ENCODE data around the gene NEURL1B.

The NEURL1B gene

DNA sequence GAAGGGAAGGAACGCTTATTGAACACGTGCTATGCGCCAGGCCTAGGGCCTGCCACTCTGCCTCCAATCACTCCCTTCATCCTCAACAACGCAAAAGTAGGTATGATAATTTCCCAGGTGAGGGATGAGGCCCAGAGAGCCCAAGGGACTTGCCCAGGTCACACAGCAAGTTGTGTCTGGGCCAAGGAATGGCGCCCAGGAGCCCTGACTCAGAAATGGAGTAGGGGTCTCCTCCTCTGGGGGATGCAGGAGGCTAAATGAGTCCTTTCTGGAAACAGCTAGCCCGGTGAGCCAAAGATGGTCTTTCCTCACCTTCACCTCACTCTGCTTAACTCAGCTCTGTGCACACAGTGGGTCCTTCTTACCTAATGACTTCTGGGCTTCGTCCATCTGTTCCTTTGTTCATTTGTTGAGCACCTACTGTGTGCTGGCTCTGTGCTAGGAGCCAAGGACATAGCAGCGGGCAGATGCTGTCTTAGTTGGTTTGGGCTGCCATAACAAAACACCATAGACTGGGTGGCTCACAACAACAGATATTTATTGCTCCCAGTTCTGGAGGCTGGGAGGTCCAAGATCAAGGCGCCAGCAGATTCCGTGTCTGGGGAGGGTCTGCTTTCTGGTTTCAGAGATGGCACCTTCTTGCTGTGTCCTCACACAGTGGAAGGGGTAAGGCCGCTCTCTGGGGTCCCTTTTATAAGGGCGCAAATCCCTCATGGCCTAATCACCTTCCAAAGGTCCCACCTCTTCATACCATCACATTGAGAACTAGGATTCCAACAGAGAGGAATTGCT, 22.3 kb upstream of the NEURL1B start:
- H3K4me3 ChIP-seq (replicated peaks; ENCODE audit: low read depth, low read length): no peak overlapping the region
- no peak for DNase-seq (ENCODE audit: low read depth)
- TF ChIP-seq, protein P1, sequence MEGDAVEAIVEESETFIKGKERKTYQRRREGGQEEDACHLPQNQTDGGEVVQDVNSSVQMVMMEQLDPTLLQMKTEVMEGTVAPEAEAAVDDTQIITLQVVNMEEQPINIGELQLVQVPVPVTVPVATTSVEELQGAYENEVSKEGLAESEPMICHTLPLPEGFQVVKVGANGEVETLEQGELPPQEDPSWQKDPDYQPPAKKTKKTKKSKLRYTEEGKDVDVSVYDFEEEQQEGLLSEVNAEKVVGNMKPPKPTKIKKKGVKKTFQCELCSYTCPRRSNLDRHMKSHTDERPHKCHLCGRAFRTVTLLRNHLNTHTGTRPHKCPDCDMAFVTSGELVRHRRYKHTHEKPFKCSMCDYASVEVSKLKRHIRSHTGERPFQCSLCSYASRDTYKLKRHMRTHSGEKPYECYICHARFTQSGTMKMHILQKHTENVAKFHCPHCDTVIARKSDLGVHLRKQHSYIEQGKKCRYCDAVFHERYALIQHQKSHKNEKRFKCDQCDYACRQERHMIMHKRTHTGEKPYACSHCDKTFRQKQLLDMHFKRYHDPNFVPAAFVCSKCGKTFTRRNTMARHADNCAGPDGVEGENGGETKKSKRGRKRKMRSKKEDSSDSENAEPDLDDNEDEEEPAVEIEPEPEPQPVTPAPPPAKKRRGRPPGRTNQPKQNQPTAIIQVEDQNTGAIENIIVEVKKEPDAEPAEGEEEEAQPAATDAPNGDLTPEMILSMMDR (IDR thresholded peaks at IDR 0.05; ENCODE audit: low read length, missing control alignments): no peak

DNA sequence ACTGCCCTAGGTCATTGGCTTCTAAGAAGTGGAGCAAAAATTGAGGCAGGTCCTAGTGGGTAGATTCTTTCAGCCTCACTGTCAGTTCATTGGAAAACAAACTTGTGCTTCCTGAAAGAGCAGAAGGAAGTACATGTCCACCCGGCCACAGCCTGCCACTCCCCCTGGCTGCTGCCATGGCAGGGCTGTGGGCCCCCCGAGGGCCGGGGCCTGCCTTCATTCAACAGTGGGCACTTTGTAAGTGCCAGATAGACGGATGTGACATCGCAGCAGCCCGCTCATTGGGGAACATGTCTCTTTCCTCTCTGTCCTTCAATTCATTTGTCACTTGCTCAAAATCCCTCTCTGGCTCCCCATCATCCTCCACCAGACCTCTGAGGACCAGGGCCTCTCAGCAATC, 20.6 kb upstream of the NEURL1B start:
- TF ChIP-seq, protein P1 (IDR thresholded peaks at IDR 0.05; ENCODE audit: low read length, missing control alignments): no peak
- no peak overlapping the region for H3K4me3 ChIP-seq (replicated peaks; ENCODE audit: low read depth, low read length)
- no peak for DNase-seq (ENCODE audit: low read depth)

DNA sequence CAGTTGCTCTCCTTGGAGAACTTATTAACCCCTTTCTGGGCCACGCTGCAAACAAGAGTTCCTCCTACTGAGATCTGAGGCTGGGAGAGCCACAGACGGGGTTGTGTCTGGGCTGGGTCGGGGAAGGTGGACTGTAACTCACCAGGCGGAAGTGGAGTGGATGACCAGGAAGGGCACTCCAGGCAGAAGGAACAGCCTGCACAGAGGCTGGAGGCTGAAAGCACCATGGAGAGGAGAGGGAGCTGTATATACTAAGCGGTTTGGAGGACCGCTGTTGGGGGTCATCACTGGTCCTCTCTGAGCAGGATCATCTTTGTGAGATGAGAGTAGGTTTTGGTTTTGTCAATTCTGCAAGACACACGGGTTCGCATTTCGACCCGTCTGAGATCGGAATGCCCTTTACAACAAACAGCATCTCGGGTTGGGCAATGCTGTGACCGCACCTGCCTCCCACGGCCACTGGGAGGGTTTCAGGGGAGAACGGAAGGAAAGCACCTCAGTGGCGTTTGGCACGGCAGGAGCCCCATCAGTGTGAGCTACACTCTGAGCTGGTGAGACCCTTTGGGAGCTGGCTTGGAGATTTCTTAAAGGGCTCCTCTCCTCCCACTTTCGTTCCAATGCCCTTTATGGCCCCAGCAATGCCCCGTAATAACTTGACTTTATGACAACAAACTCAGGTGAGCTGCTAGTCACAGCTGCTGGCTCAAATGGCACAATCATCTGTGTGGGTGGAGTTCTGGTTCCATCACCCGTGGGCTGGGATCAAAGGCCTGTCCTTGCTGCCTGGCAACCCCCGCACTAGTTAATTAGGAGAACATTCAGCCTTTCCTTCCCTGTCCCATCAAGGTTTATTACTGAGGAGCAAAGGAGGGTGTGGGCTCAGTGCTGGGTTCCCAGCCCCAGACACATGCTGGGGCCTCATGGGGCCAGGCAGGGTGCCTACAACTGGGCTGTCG, 18.7 kb upstream of the NEURL1B start:
- no peak overlapping the region for H3K4me3 ChIP-seq (replicated peaks; ENCODE audit: low read depth, low read length)
- DNase-seq (ENCODE audit: low read depth): no peak
- TF ChIP-seq, protein P1 (IDR thresholded peaks at IDR 0.05; ENCODE audit: low read length, missing control alignments): no peak

DNA sequence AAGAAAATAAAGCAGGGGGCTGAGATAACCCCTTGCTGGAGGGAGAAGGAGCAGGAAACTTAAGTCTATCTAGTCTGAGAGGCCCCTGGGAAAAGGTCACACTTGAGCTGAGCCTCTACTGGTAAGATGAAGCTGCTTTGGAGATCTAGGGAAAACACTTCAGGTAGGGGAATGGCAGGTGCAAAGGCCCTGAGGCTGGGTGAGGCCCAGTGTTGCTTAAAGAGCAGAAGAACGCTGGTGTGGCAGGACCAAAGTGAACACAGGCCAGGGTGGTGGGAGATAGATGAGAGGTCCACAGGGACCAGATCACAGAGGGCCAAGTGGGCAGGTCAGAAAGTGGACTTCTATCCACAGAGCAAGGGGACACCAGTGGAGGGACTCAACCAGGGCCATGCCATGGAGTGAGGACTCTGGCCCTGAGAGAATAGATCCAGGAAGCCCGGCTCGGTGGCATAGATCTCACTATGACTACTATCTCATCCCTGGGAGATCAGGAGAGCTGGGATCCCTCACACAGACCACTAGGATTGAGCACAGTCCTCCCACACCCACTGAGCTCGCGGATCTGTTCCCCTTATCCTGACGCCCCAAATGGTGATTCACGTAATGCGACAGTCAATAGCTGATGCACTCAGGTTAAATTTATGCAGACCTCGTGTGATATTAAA, 17.6 kb upstream of the NEURL1B start:
- no peak overlapping the region for H3K4me3 ChIP-seq (replicated peaks; ENCODE audit: low read depth, low read length)
- no peak for DNase-seq (ENCODE audit: low read depth)
- TF ChIP-seq, protein P1 (IDR thresholded peaks at IDR 0.05; ENCODE audit: low read length, missing control alignments): no peak

DNA sequence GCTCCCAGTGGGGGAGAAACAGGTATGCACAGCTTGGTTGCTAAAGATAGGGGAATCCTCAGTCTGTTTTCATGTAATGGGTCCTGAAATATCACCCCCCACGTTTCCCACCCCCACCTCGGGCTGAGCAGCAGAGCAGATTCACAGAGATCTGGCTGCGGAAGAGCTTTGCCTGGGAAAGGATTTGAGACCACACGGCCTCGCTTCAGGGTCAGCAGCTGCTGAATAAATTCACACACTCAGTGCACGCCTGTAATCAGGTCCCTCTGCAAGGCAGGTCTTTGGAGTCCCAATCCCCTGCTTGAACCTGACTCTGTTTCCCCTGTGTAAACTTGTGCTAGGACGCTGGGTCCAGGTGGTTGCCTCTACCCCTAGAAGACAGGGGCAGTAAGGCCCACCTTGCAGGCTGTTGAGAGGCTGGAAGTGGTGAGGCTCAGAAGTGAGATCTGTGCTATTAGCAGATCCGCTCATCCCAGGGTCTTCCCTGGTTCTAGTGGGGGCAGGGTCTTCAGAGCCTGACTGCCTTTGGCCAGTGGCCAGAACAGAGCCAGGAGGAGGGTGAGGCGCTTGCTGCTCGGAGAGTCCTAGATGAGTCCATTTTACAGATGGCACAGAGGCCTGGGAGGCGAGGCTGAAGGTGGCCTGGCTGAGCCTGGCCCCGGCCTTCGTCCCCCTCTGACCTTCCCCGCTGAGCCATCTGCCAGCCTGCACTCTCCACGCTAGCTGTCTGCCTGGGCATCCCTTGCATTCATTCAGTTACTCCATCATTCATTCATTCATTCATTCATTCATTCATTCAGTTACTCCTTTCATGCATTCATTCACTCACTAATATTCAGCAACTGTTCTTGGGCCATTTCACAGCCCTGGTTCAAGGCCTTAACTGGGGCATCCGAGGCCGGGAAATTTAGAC, 16.7 kb upstream of the NEURL1B start:
- DNase-seq (ENCODE audit: low read depth): no peak
- TF ChIP-seq, protein P1 (IDR thresholded peaks at IDR 0.05; ENCODE audit: low read length, missing control alignments): no peak
- H3K4me3 ChIP-seq (replicated peaks; ENCODE audit: low read depth, low read length): no peak overlapping the region

All from fibroblast of pulmonary artery (primary cell).